A549 (cell line): ENCODE results near the gene MDH2. TPM values are rescaled to one million over a fixed set of nuclear protein-coding genes. Genes with fewer than 3 reads are reported as not detected.
A peak's percentile ranks its signal among the peaks of the same experiment; 100 is the strongest.
"Not testable (repeated sequence)": the region's sequence is repeated elsewhere in the genome, so short reads cannot be mapped to it uniquely, and the experiment has no call there.

Experiments
- ATAC-seq, 2 experiments: fragments of 200-7000 bp in 1 of 2; fragments of >200 bp in 1 of 2; cut with Nextera tagmentation in 1 of 2; cut with Tn5 transposase in 1 of 2; 3 replicates each; pipeline versions ENCODE4 v1.8.0 to v1.9.1; 2018 to 2020; ENCODE audit warnings: mild to moderate bottlenecking in 1 of 2, moderate library complexity in 1 of 2
- CTCF ChIA-PET: fragments of 300-600 bp; sonication (Branson Sonifier 250); formaldehyde crosslinking; extraction: SDS; loops from one replicate; lab custom pipeline; 2021; ENCODE audit warnings: antibody characterized with exemption, inconsistent platforms; lab: Yijun Ruan, JAX
- POLR2A ChIA-PET: fragments of 350-600 bp; formaldehyde crosslinking; extraction: SDS; loops from one replicate; lab custom pipeline; 2021; ENCODE audit warnings: antibody characterized with exemption, inconsistent platforms; lab: Yijun Ruan, JAX
- DNase-seq, 2 experiments: peaks; one replicate each; pipeline versions ENCODE4 v3.0.0 to v3.0.0-alpha.2; 2011 to 2016; ENCODE audit warnings: low read depth in 1 of 2, low spot score in 1 of 2
- FAIRE-seq: peaks from 2 replicates; lab custom pipeline; 2011; peaks lifted over from hg19 to GRCh38; lab: Jason Lieb, UNC
- H3K27ac ChIP-seq, 2 experiments: fragments of >200 bp; sonication (Bioruptor Twin); formaldehyde crosslinking; 3 replicates each; pipeline ENCODE4 v1.5.1; 2016 to 2017
- H3K4me1 ChIP-seq: fragments of >200 bp; sonication (Bioruptor Twin); formaldehyde crosslinking; 3 replicates; pipeline ENCODE4 v1.6.1; 2016
- H3K4me2 ChIP-seq: fragments of >200 bp; sonication (Bioruptor Twin); formaldehyde crosslinking; 3 replicates; pipeline ENCODE4 v1.6.1; 2016
- H3K4me3 ChIP-seq: fragments of >200 bp; sonication (Bioruptor Twin); formaldehyde crosslinking; 3 replicates; pipeline ENCODE4 v1.5.1; 2016
- H3K9me3 ChIP-seq: fragments of >200 bp; sonication (Bioruptor Twin); formaldehyde crosslinking; 3 replicates; pipeline ENCODE4 v1.6.1; 2016
- BHLHE40 ChIP-seq: IDR thresholded peaks from 2 replicates; pipeline ENCODE4 v1.6.1; 2012; ENCODE audit warnings: low read depth, low read length, inconsistent platforms
- CBX8 ChIP-seq: fragments of 200-600 bp; sonication (generic); IDR thresholded peaks from 2 replicates; pipeline ENCODE4 v1.6.1; 2016
- CEBPB ChIP-seq, 2 experiments: fragments of >200 bp in 1 of 2; sonication (Bioruptor Twin) in 1 of 2; formaldehyde crosslinking in 1 of 2; IDR thresholded peaks; 2 replicates each; pipeline ENCODE4 v1.6.1; 2012 to 2016
- CHD4 ChIP-seq: fragments of 200-600 bp; sonication (generic); IDR thresholded peaks from 2 replicates; pipeline ENCODE4 v1.6.1; 2016; ENCODE audit warnings: antibody characterized with exemption, mild to moderate bottlenecking, borderline replicate concordance
- EP300 ChIP-seq, 2 experiments: fragments of >200 bp; sonication (Bioruptor Twin); formaldehyde crosslinking; IDR thresholded peaks; 2 replicates in 1 of 2; 3 replicates in 1 of 2; pipeline ENCODE4 v1.6.1; 2016 to 2017
- FOSL2 ChIP-seq, 2 experiments: fragments of 450-650 bp in 1 of 2; fragments of >200 bp in 1 of 2; sonication (Bioruptor Twin) in 1 of 2; formaldehyde crosslinking; IDR thresholded peaks; 2 replicates each; pipeline versions ENCODE4 v1.5.0 to v1.6.1; 2016 to 2020; ENCODE audit warnings: mild to moderate bottlenecking in 1 of 2, moderate library complexity in 1 of 2
- GATA3 ChIP-seq: IDR thresholded peaks from 2 replicates; pipeline ENCODE4 v1.6.1; 2012; ENCODE audit warnings: borderline replicate concordance
- HOXA7 ChIP-seq: fragments of 250-450 bp; sonication (Bioruptor Pico); IDR thresholded peaks from 2 replicates; pipeline ENCODE4 v1.5.0; 2020; ENCODE audit warnings: mild to moderate bottlenecking, moderate library complexity
- JUN ChIP-seq, 2 experiments: fragments of >200 bp; sonication (Bioruptor Twin); formaldehyde crosslinking; IDR thresholded peaks; 2 replicates in 1 of 2; 3 replicates in 1 of 2; pipeline ENCODE4 v1.6.1; 2016 to 2017
- JUNB ChIP-seq: fragments of >200 bp; sonication (Bioruptor Twin); formaldehyde crosslinking; IDR thresholded peaks from 2 replicates; pipeline ENCODE4 v1.6.1; 2016
- KDM1A ChIP-seq: fragments of 200-600 bp; sonication (generic); IDR thresholded peaks from 2 replicates; pipeline ENCODE4 v1.6.1; 2016; ENCODE audit warnings: low read depth, mild to moderate bottlenecking
- MAFK ChIP-seq: fragments of 450-650 bp; IDR thresholded peaks from 2 replicates; pipeline ENCODE4 v1.6.1; 2014; ENCODE audit not compliant: partially characterized antibody
- NFE2L2 ChIP-seq: fragments of 150-350 bp; conservative IDR thresholded peaks from 2 replicates; pipeline ENCODE4 v1.6.1; 2014; ENCODE audit warnings: low read length
- PHF8 ChIP-seq: fragments of 200-600 bp; sonication (generic); IDR thresholded peaks from 2 replicates; pipeline ENCODE4 v1.6.1; 2016; ENCODE audit warnings: low read depth, mild to moderate bottlenecking, antibody characterized with exemption, moderate library complexity, borderline replicate concordance
- RAD21 ChIP-seq, 2 experiments: fragments of >200 bp in 1 of 2; sonication (Bioruptor Twin) in 1 of 2; formaldehyde crosslinking in 1 of 2; IDR thresholded peaks in 1 of 2; conservative IDR thresholded peaks in 1 of 2; 2 replicates in 1 of 2; 3 replicates in 1 of 2; pipeline ENCODE4 v1.6.1; 2012 to 2018; ENCODE audit warnings: inconsistent platforms in 1 of 2
- RFX5 ChIP-seq: fragments of 450-650 bp; IDR thresholded peaks from 2 replicates; pipeline ENCODE4 v1.7.1; 2014; ENCODE audit warnings: antibody characterized with exemption, mild to moderate bottlenecking, moderate library complexity
- SMC3 ChIP-seq: fragments of >200 bp; sonication (Bioruptor Twin); formaldehyde crosslinking; IDR thresholded peaks from 3 replicates; pipeline ENCODE4 v1.6.1; 2018; ENCODE audit warnings: inconsistent platforms
- ZNF302 ChIP-seq: fragments of 250-450 bp; sonication (Bioruptor Pico); IDR thresholded peaks from 2 replicates; pipeline ENCODE4 v1.9.0; 2021; ENCODE audit warnings: inconsistent platforms, mild to moderate bottlenecking, moderate library complexity
- WGBS: methylation state at CpG from one replicate; pipeline ENCODE4 v1.1.6; 2017; ENCODE audit errors: missing lambda C conversion rate; 5-methylcytosine and 5-hydroxymethylcytosine counted together
- polyA plus RNA-seq, 4 experiments: library from polyadenylated mRNA; depleted of rRNA in 3 of 4; stranded (reverse); fragments of >200 nt; fragmentation: RNase III in 1 of 4; extraction: RNeasy Plus Mini Kit Qiagen cat#74134 plus additional on column Dnase treatment in 1 of 4; gene quantifications; 2 replicates in 3 of 4; 3 replicates in 1 of 4; pipeline ENCODE4 v1.2.3, GENCODE V29; 2011 to 2017
- TF ChIP-seq, protein P1 (sequence below): IDR thresholded peaks from 2 replicates; pipeline ENCODE4 v1.6.1; 2012
- TF ChIP-seq, protein P2 (sequence below): IDR thresholded peaks from 2 replicates; pipeline ENCODE4 v1.6.1; 2012; ENCODE audit warnings: low read depth, borderline replicate concordance
- TF ChIP-seq, protein P3 (sequence below): fragments of 250-450 bp; sonication (Bioruptor Pico); IDR thresholded peaks from 2 replicates; pipeline ENCODE4 v1.5.0; 2020; ENCODE audit warnings: low read depth, mild to moderate bottlenecking, moderate library complexity
- TF ChIP-seq, protein P4 (sequence below): fragments of 250-450 bp; sonication (Bioruptor Pico); IDR thresholded peaks from 2 replicates; pipeline ENCODE4 v1.5.0; 2021; ENCODE audit warnings: mild to moderate bottlenecking, moderate library complexity, borderline replicate concordance
- TF ChIP-seq, protein P5 (sequence below): fragments of 150-350 bp; IDR thresholded peaks from 2 replicates; pipeline ENCODE4 v1.6.1; 2014; ENCODE audit warnings: low read depth, mild to moderate bottlenecking, low read length
- TF ChIP-seq, protein P6 (sequence below): fragments of >200 bp; sonication (Bioruptor Twin); formaldehyde crosslinking; IDR thresholded peaks from 3 replicates; pipeline ENCODE4 v1.5.1; 2016

MDH2 gene
- polyA plus RNA-seq, 2 of the 4 experiments (the other 2 are of a cell fraction), result 164 to 223 TPM

DNA sequence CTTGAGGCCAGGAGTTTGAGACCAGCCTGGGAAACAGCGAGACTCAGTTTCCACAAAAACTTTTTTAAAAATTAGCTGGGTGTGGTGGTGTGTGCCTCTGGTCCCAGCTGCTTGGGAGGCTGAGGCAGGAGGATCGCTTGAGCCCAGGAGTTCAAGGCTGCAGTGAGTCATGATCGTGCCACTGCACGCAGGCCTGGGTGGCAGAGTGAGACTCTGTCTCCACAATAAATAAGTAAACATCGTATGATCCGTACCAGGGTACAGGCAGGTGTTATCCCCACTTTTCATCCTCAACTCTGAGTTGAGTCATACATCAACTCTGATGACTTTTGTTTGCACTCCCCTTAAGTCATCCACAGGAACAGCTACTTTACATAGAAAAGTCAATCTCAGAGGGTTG, 58.2 kb downstream of the MDH2 start:
- H3K27ac ChIP-seq, result peak overlapping the region; percentile 85 to 90
- peaks cover 61% of the 10 kb centered on the region for H3K4me1 ChIP-seq
- ATAC-seq (peak; percentile 38 to 64), DNase-seq (peak; percentile 25 to 87)
- H3K9me3 ChIP-seq, H3K4me3 ChIP-seq, FAIRE-seq: not testable (repeated sequence)
- ChIA-PET POLR2A (interaction anchor here (1.1 kb wide), 1 partner anchor 58 kb away, joined by 3 read pairs; the partner anchor contains the start of genes MDH2 and STYXL1), CTCF (interaction anchor here (1.0 to 3.1 kb wide), 4 partner anchors 18 to 37 kb away, joined by 3 to 12 read pairs (median 4); no protein-coding TSS in a partner anchor)
- TF ChIP-seq EP300 (IDR thresholded peaks at IDR 0.05) (peak; percentile 48 to 65; a peak in 2 of 5 replicates), GATA3 (peak; percentile 78; the same call in 1 of the 2 replicates), JUN (IDR thresholded peaks at IDR 0.05) (peak; percentile 51 to 61; a peak in 2 of 5 replicates), FOSL2 (IDR thresholded peaks at IDR 0.05) (peak; percentile 87), FOSL2 (CRISPR knock-in tag; IDR thresholded peaks at IDR 0.05) (peak; percentile 95), CEBPB (IDR thresholded peaks at IDR 0.05) (peak in 1 of 2 experiments; percentile 12; a peak in 1 of 4 replicates), KDM1A (0 out of 2 replicates have a peak, but pooled peaks have one; percentile 16), BHLHE40 (peak; percentile 11; the same call in 1 of the 2 replicates), SMC3 (0 out of 3 replicates have a peak, but pooled peaks have one; percentile 15), JUNB (peak; percentile 88)
- TF ChIP-seq, protein P1, sequence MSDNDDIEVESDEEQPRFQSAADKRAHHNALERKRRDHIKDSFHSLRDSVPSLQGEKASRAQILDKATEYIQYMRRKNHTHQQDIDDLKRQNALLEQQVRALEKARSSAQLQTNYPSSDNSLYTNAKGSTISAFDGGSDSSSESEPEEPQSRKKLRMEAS, result peak; percentile 83
- TF ChIP-seq, protein P2, sequence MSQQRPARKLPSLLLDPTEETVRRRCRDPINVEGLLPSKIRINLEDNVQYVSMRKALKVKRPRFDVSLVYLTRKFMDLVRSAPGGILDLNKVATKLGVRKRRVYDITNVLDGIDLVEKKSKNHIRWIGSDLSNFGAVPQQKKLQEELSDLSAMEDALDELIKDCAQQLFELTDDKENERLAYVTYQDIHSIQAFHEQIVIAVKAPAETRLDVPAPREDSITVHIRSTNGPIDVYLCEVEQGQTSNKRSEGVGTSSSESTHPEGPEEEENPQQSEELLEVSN, result peak; percentile 25; the same call in 1 of the 2 replicates
- TF ChIP-seq, protein P3, sequence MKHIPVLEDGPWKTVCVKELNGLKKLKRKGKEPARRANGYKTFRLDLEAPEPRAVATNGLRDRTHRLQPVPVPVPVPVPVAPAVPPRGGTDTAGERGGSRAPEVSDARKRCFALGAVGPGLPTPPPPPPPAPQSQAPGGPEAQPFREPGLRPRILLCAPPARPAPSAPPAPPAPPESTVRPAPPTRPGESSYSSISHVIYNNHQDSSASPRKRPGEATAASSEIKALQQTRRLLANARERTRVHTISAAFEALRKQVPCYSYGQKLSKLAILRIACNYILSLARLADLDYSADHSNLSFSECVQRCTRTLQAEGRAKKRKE (CRISPR knock-in tag), result peak; percentile 71; the same call in 1 of the 2 replicates
- H3K4me2 ChIP-seq, result peak overlapping the region; percentile 84
- WGBS, result 16% methylated on average over 6 of the region's 6 CpGs

DNA sequence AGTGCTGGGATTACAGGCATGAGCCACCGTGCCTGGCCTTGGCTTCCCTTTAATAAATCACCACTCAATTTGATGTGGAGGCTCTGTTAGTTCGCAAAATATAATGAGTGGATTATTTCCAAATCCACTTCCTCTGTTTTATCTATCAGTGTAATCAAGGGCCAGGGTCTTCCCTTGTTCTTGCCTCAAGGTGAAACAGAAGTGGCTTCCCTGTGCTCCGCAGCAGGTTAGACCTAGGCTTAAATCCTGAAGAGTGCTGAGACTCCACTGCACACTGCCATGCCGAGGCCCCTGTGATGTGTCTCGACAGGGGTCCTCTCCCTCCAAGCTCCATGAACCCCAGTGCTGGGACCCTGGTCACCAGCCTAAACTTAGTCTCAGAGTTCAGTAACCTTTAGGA, 59.0 kb downstream of the MDH2 start:
- no peak for DNase-seq
- Histone ChIP-seq H3K27ac (peak overlapping the region; percentile 85 to 90), H3K4me2 (peak overlapping the region; percentile 84), H3K4me3 (peak overlapping the region; percentile 30; the same call in 2 of the 3 replicates), H3K9me3 (no peaks in the 10 kb centered on the region), H3K4me1 (peaks cover 58% of the 10 kb centered on the region)
- ChIA-PET CTCF (interaction anchor here (1.0 to 3.1 kb wide), 5 partner anchors 11 to 54 kb away, joined by 3 to 12 read pairs (median 3); no protein-coding TSS in a partner anchor), POLR2A (interaction anchor here (1.1 kb wide), 1 partner anchor 59 kb away, joined by 3 read pairs; the partner anchor contains the start of genes MDH2 and STYXL1)
- no peak for FAIRE-seq
- ATAC-seq, result no peak
- WGBS, result 70% methylated on average over 5 of the region's 5 CpGs
- TF ChIP-seq HOXA7 (0 out of 2 replicates have a peak, but pooled peaks have one; percentile 6), MAFK (no peak)

DNA sequence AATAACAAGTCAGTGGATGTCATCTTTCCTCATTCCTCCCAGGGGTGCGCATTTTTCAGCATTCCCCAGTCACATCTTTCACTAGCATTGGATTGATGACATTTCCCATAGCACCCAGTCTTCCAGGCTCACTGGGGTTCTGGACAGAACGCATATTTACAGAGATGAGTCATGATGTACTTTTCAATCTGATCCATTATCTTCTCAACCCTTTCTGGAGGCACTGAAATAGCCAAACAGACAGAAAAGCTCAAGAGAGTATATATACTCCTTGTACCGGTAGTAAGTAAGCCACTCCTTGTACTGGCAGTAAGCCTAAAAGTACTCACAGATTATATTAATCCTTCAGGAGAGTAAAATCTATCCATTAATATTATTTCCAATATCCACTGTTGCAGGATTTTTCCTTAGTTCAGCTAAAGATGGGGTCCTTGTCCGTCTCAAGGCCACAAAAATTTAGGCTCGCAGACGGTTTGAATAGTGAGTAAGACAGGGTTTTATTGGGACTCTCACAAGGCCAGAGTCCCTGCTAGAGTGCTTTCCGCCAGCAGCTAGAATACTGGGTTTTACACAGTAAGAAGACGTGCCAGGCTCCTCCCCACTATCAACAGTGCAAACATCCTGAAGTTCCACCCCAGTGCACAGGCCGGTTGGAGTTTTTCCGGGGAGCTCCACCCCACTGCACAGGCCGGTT, 60.8 kb downstream of the MDH2 start:
- Histone ChIP-seq H3K4me3 (peak overlapping the region; percentile 30), H3K4me1 (peaks cover 51% of the 10 kb centered on the region), H3K9me3 (no peaks in the 10 kb centered on the region), H3K27ac (peak overlapping the region; percentile 85 to 90), H3K4me2 (peak overlapping the region; percentile 84)
- ChIA-PET POLR2A (interaction anchor here (0.5 to 1.8 kb wide), 7 partner anchors 15 to 256 kb away, joined by 3 to 8 read pairs (median 4); partner anchors contain the start of genes MDH2 and STYXL1), CTCF (interaction anchor here (0.6 to 2.2 kb wide), 12 partner anchors 13 to 205 kb away, joined by 3 to 7 read pairs (median 3); partner anchors contain the start of genes MDH2 and STYXL1)
- peak; percentile 7 for FAIRE-seq
- DNase-seq, result peak; percentile 67 to 94
- peak; percentile 97 for ATAC-seq
- WGBS, result 1% methylated on average over 11 of the region's 11 CpGs
- TF ChIP-seq PHF8 (no peak), JUN (IDR thresholded peaks at IDR 0.05) (peak; percentile 68 to 77), KDM1A (no peak), CBX8 (no peak), ZNF302 (no peak), RAD21 (conservative IDR thresholded peaks at IDR 0.05 in 1 of 2, IDR thresholded peaks at IDR 0.05 in 1 of 2) (peak; percentile 10 to 24; a peak in 1 of 5 replicates), CHD4 (no peak), NFE2L2 (no peak), GATA3 (peak; percentile 88), RFX5 (no peak)
- TF ChIP-seq, protein P4, sequence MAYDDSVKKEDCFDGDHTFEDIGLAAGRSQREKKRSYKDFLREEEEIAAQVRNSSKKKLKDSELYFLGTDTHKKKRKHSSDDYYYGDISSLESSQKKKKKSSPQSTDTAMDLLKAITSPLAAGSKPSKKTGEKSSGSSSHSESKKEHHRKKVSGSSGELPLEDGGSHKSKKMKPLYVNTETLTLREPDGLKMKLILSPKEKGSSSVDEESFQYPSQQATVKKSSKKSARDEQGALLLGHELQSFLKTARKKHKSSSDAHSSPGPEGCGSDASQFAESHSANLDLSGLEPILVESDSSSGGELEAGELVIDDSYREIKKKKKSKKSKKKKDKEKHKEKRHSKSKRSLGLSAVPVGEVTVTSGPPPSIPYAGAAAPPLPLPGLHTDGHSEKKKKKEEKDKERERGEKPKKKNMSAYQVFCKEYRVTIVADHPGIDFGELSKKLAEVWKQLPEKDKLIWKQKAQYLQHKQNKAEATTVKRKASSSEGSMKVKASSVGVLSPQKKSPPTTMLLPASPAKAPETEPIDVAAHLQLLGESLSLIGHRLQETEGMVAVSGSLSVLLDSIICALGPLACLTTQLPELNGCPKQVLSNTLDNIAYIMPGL (CRISPR knock-in tag), result no peak
- TF ChIP-seq, protein P5, sequence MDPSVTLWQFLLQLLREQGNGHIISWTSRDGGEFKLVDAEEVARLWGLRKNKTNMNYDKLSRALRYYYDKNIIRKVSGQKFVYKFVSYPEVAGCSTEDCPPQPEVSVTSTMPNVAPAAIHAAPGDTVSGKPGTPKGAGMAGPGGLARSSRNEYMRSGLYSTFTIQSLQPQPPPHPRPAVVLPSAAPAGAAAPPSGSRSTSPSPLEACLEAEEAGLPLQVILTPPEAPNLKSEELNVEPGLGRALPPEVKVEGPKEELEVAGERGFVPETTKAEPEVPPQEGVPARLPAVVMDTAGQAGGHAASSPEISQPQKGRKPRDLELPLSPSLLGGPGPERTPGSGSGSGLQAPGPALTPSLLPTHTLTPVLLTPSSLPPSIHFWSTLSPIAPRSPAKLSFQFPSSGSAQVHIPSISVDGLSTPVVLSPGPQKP, result no peak
- TF ChIP-seq, protein P6, sequence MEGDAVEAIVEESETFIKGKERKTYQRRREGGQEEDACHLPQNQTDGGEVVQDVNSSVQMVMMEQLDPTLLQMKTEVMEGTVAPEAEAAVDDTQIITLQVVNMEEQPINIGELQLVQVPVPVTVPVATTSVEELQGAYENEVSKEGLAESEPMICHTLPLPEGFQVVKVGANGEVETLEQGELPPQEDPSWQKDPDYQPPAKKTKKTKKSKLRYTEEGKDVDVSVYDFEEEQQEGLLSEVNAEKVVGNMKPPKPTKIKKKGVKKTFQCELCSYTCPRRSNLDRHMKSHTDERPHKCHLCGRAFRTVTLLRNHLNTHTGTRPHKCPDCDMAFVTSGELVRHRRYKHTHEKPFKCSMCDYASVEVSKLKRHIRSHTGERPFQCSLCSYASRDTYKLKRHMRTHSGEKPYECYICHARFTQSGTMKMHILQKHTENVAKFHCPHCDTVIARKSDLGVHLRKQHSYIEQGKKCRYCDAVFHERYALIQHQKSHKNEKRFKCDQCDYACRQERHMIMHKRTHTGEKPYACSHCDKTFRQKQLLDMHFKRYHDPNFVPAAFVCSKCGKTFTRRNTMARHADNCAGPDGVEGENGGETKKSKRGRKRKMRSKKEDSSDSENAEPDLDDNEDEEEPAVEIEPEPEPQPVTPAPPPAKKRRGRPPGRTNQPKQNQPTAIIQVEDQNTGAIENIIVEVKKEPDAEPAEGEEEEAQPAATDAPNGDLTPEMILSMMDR, result no peak
